Uterus (tissue), 4 donors: ENCODE data around the gene PYGB. TPM values are rescaled to one million over a fixed set of nuclear protein-coding genes. Genes with fewer than 3 reads are reported as not detected.

Source experiments
- DNase-seq, 2 donors: peaks; one replicate each; pipeline ENCODE4 v3.0.0-alpha.2; 2019 to 2020
- H3K27ac ChIP-seq, 2 donors: fragments of 200-600 bp; sonication (generic); 1 replicate in 1 of 2; 2 replicates in 1 of 2; pipeline ENCODE4 v1.5.1; 2016 to 2018
- H3K27me3 ChIP-seq, 2 donors: fragments of 200-600 bp; sonication (generic); one replicate each; pipeline ENCODE4 v1.5.1; 2018 to 2019; ENCODE audit warnings: control low read depth in 1 of 2
- H3K36me3 ChIP-seq, 2 donors: fragments of 200-600 bp; sonication (generic); one replicate each; pipeline ENCODE4 v1.5.1; 2019; ENCODE audit warnings: control low read depth in 1 of 2
- H3K4me1 ChIP-seq, 2 donors: fragments of 200-600 bp; sonication (generic); one replicate each; pipeline ENCODE4 v1.5.1; 2018 to 2019; ENCODE audit warnings: control low read depth in 1 of 2
- H3K4me3 ChIP-seq, 2 donors: fragments of 200-600 bp; sonication (generic); 1 replicate in 1 of 2; 2 replicates in 1 of 2; pipeline ENCODE4 v1.5.1; 2018 to 2019; ENCODE audit warnings: mild to moderate bottlenecking in 1 of 2
- H3K9me3 ChIP-seq, 2 donors: fragments of 200-600 bp; sonication (generic); one replicate each; pipeline ENCODE4 v1.5.1; 2019; ENCODE audit warnings: control low read depth in 1 of 2
- CTCF ChIP-seq, 4 experiments: fragments of 200-600 bp in 2 of 4; fragments of 450-650 bp in 2 of 4; sonication (generic) in 2 of 4; IDR thresholded peaks; one replicate each; pipeline ENCODE4 v1.5.1; 2016 to 2019; ENCODE audit warnings: antibody characterized with exemption in 4 of 4, mild to moderate bottlenecking in 2 of 4, moderate library complexity in 1 of 4
- POLR2A ChIP-seq, 2 donors: fragments of 450-650 bp; IDR thresholded peaks; one replicate each; pipeline ENCODE4 v1.6.1; 2016; ENCODE audit warnings: antibody characterized with exemption in 2 of 2, mild to moderate bottlenecking in 1 of 2, moderate library complexity in 1 of 2
- intact Hi-C: fragments of 100-400 bp; cut with DNase I; formaldehyde crosslinking; loops from one replicate; pipeline ENCODE4 v1.15.1; 2023; ENCODE audit warnings: low total_unique reads
- total RNA-seq, 4 donors: library from RNA; depleted of rRNA in 3 of 4; stranded (reverse); fragments of >200 nt in 3 of 4; gene quantifications; one replicate each; pipeline versions ENCODE4 v1.1.0 to v1.2.4, GENCODE V29; 2014 to 2023
- donor health status: DM: yes; HTN: yes; CAD: no.

The PYGB gene
- total RNA-seq, 4 donors from 2014 or later, result 26.2 to 87.9 (median 49.8) TPM

GRCh38 chr20:25285856-25286798, 38.2 kb downstream of the PYGB start:
- no peak overlapping the region for H3K4me3 ChIP-seq
- no peak for TF ChIP-seq CTCF (IDR thresholded peaks at IDR 0.05)
- TF ChIP-seq POLR2A (IDR thresholded peaks at IDR 0.05), result no peak
- intact Hi-C loops, result no loop called here
- no peaks in the 10 kb centered on the region for H3K36me3 ChIP-seq
- DNase-seq, result peak; percentile 9 to 12
- no peaks in the 10 kb centered on the region for H3K9me3 ChIP-seq
- H3K4me1 ChIP-seq, result no peaks in the 10 kb centered on the region
- H3K27ac ChIP-seq, result no peak overlapping the region
- no peaks in the 10 kb centered on the region for H3K27me3 ChIP-seq

GRCh38 chr20:25286917-25287316, 39.0 kb downstream of the PYGB start:
- Histone ChIP-seq H3K27ac (no peak overlapping the region), H3K27me3 (no peaks in the 10 kb centered on the region), H3K36me3 (no peaks in the 10 kb centered on the region), H3K9me3 (no peaks in the 10 kb centered on the region), H3K4me3 (no peak overlapping the region), H3K4me1 (no peaks in the 10 kb centered on the region)
- DNase-seq, result peak in 1 of 2 donors; percentile 8
- TF ChIP-seq CTCF (IDR thresholded peaks at IDR 0.05), result no peak
- intact Hi-C loops, result no loop called here

GRCh38 chr20:25287631-25288290, 39.9 kb downstream of the PYGB start:
- Histone ChIP-seq H3K36me3 (no peaks in the 10 kb centered on the region), H3K4me3 (no peak overlapping the region), H3K27me3 (no peaks in the 10 kb centered on the region), H3K27ac (no peak overlapping the region), H3K9me3 (no peaks in the 10 kb centered on the region), H3K4me1 (no peaks in the 10 kb centered on the region)
- peak in 1 of 2 donors; percentile 9 for DNase-seq
- intact Hi-C loops, result no loop called here
- TF ChIP-seq CTCF (IDR thresholded peaks at IDR 0.05), result no peak
- no peak for TF ChIP-seq POLR2A (IDR thresholded peaks at IDR 0.05)

- peak in 1 of 2 donors; percentile 9 for DNase-seq
- H3K27ac ChIP-seq, result no peak overlapping the region
- no peaks in the 10 kb centered on the region for H3K9me3 ChIP-seq
- no peaks in the 10 kb centered on the region for H3K27me3 ChIP-seq
- H3K4me1 ChIP-seq, result no peaks in the 10 kb centered on the region
- H3K4me3 ChIP-seq, result no peak overlapping the region
- TF ChIP-seq POLR2A (IDR thresholded peaks at IDR 0.05) (no peak), CTCF (IDR thresholded peaks at IDR 0.05) (no peak)
- intact Hi-C loops, result no loop called here
- H3K36me3 ChIP-seq, result no peaks in the 10 kb centered on the region
Measured at GRCh38 chr20:25288291-25289181, 40.7 kb downstream of the PYGB start.
